Body of pancreas (tissue), 4 donors: ENCODE measurements around the gene PON3. TPM values are rescaled to one million over a fixed set of nuclear protein-coding genes. Genes with fewer than 3 reads are reported as not detected.

Experiments used
- ATAC-seq: fragments of 150-250 bp; one replicate; pipeline ENCODE4 v1.9.1; 2016
- DNase-seq, 4 donors: peaks; one replicate each; pipeline ENCODE4 v3.0.0-alpha.2; 2019
- H3K27ac ChIP-seq, 4 donors: fragments of 200-600 bp; sonication (generic); 1 replicate in 3 of 4; 2 replicates in 1 of 4; pipeline versions ENCODE4 v1.5.1 to v1.6.1; 2016 to 2019; ENCODE audit warnings: mild to moderate bottlenecking in 1 of 4, mixed read lengths in 1 of 4, moderate library complexity in 1 of 4
- H3K27me3 ChIP-seq, 2 donors: fragments of 200-600 bp; sonication (generic); one replicate each; pipeline ENCODE4 v1.6.0; 2016; ENCODE audit warnings: mild to moderate bottlenecking in 1 of 2
- H3K36me3 ChIP-seq, 2 donors: fragments of 200-600 bp; sonication (generic); replicated peaks in 1 of 2; 2 replicates each; pipeline ENCODE4 v1.5.1; 2016; ENCODE audit warnings: low read depth in 2 of 2; ENCODE audit not compliant: insufficient read depth in 1 of 2
- H3K4me1 ChIP-seq: fragments of 200-600 bp; sonication (generic); one replicate; pipeline ENCODE4 v1.6.0; 2016
- H3K4me3 ChIP-seq, 2 donors: fragments of 200-600 bp; sonication (generic); 1 replicate in 1 of 2; 2 replicates in 1 of 2; pipeline ENCODE4 v1.5.1; 2016 to 2019
- H3K9me3 ChIP-seq, 3 donors: fragments of 200-600 bp; sonication (generic); 1 replicate in 2 of 3; 2 replicates in 1 of 3; pipeline ENCODE4 v1.5.1; 2016
- POLR2A ChIP-seq, 3 donors: fragments of 450-650 bp; IDR thresholded peaks; one replicate each; pipeline ENCODE4 v1.6.1; 2016; ENCODE audit warnings: antibody characterized with exemption in 3 of 3, mild to moderate bottlenecking in 2 of 3
- WGBS, 2 donors: methylation state at CpG; one replicate each; pipeline ENCODE4 v1.1.5; 2017; 5-methylcytosine and 5-hydroxymethylcytosine counted together
- intact Hi-C: fragments of 100-400 bp; cut with DNase I; formaldehyde crosslinking; loops from one replicate; pipeline ENCODE4 v1.15.1; 2023
- total RNA-seq, 2 donors: library from RNA; depleted of rRNA; stranded (reverse); fragments of >200 nt; gene quantifications; one replicate each; pipeline ENCODE4 v1.1.0, GENCODE V29; 2016
- TF ChIP-seq, protein P1 (sequence below), 7 experiments: fragments of 450-650 bp in 4 of 7; fragments of 200-600 bp in 3 of 7; sonication (generic) in 3 of 7; IDR thresholded peaks; one replicate each; pipeline ENCODE4 v1.5.1; 2016 to 2019; ENCODE audit warnings: antibody characterized with exemption in 7 of 7

The PON3 gene
- total RNA-seq, 2 donors from 2014 or later = 3.0 to 7.0 TPM

DNA sequence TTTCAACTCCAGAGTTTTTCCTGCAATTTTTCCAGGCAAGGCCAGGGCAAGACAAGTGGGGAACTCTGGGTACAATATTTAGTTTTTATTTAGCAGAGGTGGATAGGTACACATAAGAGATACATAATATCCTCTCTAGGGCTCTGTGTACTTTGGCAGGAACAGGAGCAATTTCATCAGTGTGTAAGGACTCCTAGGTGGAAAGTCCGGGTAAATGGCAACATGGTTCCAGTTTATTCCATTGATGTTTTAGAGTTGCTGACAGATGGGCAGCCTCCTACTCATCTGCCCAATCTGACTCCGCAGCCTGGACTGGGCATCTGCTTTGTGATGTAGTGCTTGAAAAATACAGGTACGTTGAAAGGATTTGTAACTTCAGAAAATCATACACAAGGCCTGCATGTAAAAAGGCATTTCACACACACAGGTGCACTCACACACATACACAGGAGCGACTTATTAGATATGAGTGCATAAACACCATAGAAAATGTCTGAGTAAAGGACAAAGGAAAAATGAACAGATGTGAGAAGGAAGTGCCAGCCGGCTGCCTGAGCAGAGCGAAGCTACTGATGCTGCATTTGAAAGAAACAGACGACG is 77.6 kb downstream of the PON3 start:
- no peak for TF ChIP-seq POLR2A (IDR thresholded peaks at IDR 0.05)
- TF ChIP-seq, protein P1, sequence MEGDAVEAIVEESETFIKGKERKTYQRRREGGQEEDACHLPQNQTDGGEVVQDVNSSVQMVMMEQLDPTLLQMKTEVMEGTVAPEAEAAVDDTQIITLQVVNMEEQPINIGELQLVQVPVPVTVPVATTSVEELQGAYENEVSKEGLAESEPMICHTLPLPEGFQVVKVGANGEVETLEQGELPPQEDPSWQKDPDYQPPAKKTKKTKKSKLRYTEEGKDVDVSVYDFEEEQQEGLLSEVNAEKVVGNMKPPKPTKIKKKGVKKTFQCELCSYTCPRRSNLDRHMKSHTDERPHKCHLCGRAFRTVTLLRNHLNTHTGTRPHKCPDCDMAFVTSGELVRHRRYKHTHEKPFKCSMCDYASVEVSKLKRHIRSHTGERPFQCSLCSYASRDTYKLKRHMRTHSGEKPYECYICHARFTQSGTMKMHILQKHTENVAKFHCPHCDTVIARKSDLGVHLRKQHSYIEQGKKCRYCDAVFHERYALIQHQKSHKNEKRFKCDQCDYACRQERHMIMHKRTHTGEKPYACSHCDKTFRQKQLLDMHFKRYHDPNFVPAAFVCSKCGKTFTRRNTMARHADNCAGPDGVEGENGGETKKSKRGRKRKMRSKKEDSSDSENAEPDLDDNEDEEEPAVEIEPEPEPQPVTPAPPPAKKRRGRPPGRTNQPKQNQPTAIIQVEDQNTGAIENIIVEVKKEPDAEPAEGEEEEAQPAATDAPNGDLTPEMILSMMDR (IDR thresholded peaks at IDR 0.05) = no peak
- no peak for DNase-seq
- intact Hi-C loops = no loop called here
- H3K27ac ChIP-seq = no peak overlapping the region
- no peaks in the 10 kb centered on the region for H3K27me3 ChIP-seq
- H3K36me3 ChIP-seq = no peaks in the 10 kb centered on the region
- 87 to 90% methylated on average over 8 of the region's 8 CpGs for WGBS, 2 donors
- no peaks in the 10 kb centered on the region for H3K4me1 ChIP-seq
- H3K9me3 ChIP-seq = no peaks in the 10 kb centered on the region
- H3K4me3 ChIP-seq = no peak overlapping the region
- ATAC-seq = no peak

DNA sequence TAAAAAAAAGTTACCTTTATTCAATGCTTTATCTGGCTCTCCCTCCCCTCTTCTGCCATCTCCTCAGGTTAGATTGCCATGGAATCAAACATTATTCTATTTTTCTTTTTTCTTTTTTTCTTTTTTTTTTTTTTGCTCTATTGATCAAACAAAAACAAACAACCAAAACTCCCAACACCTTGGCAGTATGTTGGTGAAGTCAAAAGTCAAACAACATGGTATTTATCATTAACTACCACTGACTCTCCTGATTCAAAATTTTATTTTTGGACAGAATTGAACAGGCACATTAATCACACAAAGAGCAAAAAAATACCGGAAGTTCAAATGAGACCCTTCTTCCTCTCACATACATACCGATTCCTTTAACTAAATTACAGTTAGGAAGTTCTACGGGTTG is 78.2 kb downstream of the PON3 start:
- DNase-seq = no peak
- H3K36me3 ChIP-seq = no peaks in the 10 kb centered on the region
- ATAC-seq = no peak
- no peaks in the 10 kb centered on the region for H3K9me3 ChIP-seq
- 44 to 48% methylated on average over 3 of the region's 3 CpGs for WGBS, 2 donors
- H3K27ac ChIP-seq = no peak overlapping the region
- H3K4me1 ChIP-seq = no peaks in the 10 kb centered on the region
- intact Hi-C loops = no loop called here
- H3K4me3 ChIP-seq = no peak overlapping the region
- no peaks in the 10 kb centered on the region for H3K27me3 ChIP-seq
- TF ChIP-seq POLR2A (IDR thresholded peaks at IDR 0.05) = no peak
- TF ChIP-seq, protein P1 (IDR thresholded peaks at IDR 0.05) = no peak

DNA sequence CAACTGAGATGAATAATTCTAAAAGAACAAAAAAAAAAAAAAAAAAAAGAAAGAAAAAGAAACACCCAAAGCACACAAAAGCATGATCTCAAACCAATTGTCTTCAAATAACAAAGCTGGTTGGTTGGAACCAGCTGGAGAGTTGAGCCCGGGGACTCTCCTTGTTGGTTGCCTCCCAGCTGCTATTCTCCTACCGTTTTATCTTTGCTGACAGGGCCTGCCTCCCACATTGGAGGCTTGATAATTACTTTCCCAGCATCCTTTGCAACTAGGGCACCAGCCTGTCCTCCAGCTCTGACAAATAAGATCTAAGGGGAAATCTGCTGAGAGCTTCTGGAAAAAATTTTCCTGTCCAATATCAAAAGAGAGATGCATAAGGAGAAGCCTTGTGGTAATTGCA is 78.6 kb downstream of the PON3 start:
- ATAC-seq = no peak
- intact Hi-C loops = no loop called here
- H3K27ac ChIP-seq = no peak overlapping the region
- H3K4me3 ChIP-seq = no peak overlapping the region
- WGBS, 2 donors = 14 to 30% methylated on average over 2 of the region's 2 CpGs
- no peaks in the 10 kb centered on the region for H3K36me3 ChIP-seq
- no peak for DNase-seq
- H3K4me1 ChIP-seq = no peaks in the 10 kb centered on the region
- no peaks in the 10 kb centered on the region for H3K27me3 ChIP-seq
- H3K9me3 ChIP-seq = no peaks in the 10 kb centered on the region
- TF ChIP-seq, protein P1 (IDR thresholded peaks at IDR 0.05) = no peak

DNA sequence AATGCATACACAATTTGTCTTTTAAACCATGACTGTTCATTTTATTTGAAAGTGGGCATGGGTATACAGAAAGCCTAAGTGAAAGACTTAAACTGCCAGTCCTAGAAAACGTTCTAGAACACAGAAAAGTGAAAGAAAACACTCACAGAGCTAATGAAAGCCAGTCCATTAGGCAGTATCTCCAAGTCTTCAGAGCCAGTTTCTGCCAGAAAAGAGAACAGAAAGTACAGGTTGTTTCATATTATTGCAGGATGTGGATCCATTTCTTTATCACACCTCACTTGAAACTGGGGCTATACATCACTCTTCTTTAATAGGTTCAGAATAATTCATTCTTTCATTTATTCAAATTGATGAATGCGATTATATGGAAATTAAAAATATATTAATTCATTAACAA is 79.6 kb downstream of the PON3 start:
- Histone ChIP-seq H3K4me3 (no peak overlapping the region), H3K36me3 (no peaks in the 10 kb centered on the region), H3K27ac (no peak overlapping the region), H3K9me3 (no peaks in the 10 kb centered on the region), H3K4me1 (no peaks in the 10 kb centered on the region), H3K27me3 (no peaks in the 10 kb centered on the region)
- no peak for TF ChIP-seq POLR2A (IDR thresholded peaks at IDR 0.05)
- TF ChIP-seq, protein P1 (IDR thresholded peaks at IDR 0.05) = no peak
- WGBS, 2 donors = 73 to 84% methylated on average over 2 of the region's 2 CpGs
- no peak for DNase-seq
- ATAC-seq = no peak
- intact Hi-C loops = no loop called here

DNA sequence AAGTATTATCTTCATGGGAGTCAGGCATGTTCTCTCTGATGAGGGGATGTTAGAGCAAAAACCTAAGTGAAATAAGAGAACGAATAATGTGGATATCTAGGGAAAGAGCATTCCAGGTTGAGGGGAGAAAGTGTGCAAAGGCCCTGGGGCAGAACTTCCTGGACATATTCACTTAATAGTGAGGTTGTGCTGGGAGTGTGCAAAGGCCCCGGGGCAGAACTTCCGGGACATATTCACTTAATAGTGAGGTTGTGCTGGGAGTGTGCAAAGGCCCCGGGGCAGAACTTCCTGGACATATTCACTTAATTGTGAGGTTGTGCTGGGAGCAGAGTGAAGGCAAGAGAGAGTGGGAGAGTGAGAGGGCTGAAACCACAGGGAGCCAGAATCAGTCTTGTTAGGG is 83.6 kb downstream of the PON3 start:
- ATAC-seq (no peak), DNase-seq (no peak)
- H3K36me3 ChIP-seq = no peaks in the 10 kb centered on the region
- H3K4me1 ChIP-seq = no peaks in the 10 kb centered on the region
- no peak overlapping the region for H3K4me3 ChIP-seq
- intact Hi-C loops = no loop called here
- H3K27me3 ChIP-seq = no peaks in the 10 kb centered on the region
- WGBS, 2 donors = 77 to 87% methylated on average over 4 of the region's 4 CpGs
- H3K27ac ChIP-seq = no peak overlapping the region
- H3K9me3 ChIP-seq = no peaks in the 10 kb centered on the region
- TF ChIP-seq, protein P1 (IDR thresholded peaks at IDR 0.05) = no peak
- TF ChIP-seq POLR2A (IDR thresholded peaks at IDR 0.05) = no peak
